Measurements from ENCODE around the gene KRTAP6-2. TPM values are rescaled to one million over a fixed set of nuclear protein-coding genes. Genes with fewer than 3 reads are reported as not detected.

The KRTAP6-2 gene
- total RNA-seq, 4 donors from 2014 or later = not detected

DNA sequence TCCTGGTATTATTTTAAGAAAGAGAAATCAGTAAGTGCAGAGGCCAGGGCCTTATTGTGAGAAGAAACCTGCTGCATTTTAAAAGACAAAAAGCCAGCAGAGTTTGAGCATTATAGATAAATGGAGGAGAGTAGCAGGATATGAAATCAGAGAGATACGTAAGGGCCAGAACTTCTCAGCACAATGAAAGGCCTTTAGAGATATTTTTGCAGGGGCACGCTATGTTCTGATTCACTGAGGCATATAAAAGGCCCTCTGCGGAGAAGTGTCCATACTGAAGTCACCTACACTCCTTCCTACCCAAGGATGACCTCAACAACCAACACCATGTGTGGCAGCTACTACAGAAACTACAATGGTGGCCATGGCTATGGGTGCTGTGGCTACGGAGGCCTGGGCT lies 6.6 kb downstream of the KRTAP6-2 start, which contains the start of gene KRTAP6-3:
Gene KRTAP6-3 (plus strand): TSS at position 301 of the 400 bp plus-strand sequence. CDS start 6 bp downstream, at position 307.
- DNase-seq = no peak
- no peak within 1 kb of the TSS for H3K27ac ChIP-seq
- no peaks in the 10 kb centered on the region for H3K36me3 ChIP-seq
- in situ Hi-C loops (cut with MboI; ENCODE audit: low pct_ligation_motif_present in 1 of 4, low pct_unique_long_range_greater_than_20kb in 1 of 4, low sequenced_read_pairs in 3 of 4) = no loop called here
- TF ChIP-seq, protein P1, sequence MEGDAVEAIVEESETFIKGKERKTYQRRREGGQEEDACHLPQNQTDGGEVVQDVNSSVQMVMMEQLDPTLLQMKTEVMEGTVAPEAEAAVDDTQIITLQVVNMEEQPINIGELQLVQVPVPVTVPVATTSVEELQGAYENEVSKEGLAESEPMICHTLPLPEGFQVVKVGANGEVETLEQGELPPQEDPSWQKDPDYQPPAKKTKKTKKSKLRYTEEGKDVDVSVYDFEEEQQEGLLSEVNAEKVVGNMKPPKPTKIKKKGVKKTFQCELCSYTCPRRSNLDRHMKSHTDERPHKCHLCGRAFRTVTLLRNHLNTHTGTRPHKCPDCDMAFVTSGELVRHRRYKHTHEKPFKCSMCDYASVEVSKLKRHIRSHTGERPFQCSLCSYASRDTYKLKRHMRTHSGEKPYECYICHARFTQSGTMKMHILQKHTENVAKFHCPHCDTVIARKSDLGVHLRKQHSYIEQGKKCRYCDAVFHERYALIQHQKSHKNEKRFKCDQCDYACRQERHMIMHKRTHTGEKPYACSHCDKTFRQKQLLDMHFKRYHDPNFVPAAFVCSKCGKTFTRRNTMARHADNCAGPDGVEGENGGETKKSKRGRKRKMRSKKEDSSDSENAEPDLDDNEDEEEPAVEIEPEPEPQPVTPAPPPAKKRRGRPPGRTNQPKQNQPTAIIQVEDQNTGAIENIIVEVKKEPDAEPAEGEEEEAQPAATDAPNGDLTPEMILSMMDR (IDR thresholded peaks at IDR 0.05) = no peak
- TF ChIP-seq POLR2A (IDR thresholded peaks at IDR 0.05) (no peak), EP300 (IDR thresholded peaks at IDR 0.05; ENCODE audit: low read depth) (no peak), POLR2AphosphoS5 (IDR thresholded peaks at IDR 0.05) (no peak)
- H3K4me3 ChIP-seq = no peak within 1 kb of the TSS
- 85 to 89% methylated on average over 2 to 4 of the region's 4 CpGs for WGBS, 2 donors (ENCODE audit: low coverage in 1 of 2)
- no peaks in the 10 kb centered on the region for H3K4me1 ChIP-seq
- no peaks in the 10 kb centered on the region for H3K27me3 ChIP-seq
- intact Hi-C loops (cut with DNase I; ENCODE audit: low total_unique reads) = no loop called here
- no peaks in the 10 kb centered on the region for H3K9me3 ChIP-seq

DNA sequence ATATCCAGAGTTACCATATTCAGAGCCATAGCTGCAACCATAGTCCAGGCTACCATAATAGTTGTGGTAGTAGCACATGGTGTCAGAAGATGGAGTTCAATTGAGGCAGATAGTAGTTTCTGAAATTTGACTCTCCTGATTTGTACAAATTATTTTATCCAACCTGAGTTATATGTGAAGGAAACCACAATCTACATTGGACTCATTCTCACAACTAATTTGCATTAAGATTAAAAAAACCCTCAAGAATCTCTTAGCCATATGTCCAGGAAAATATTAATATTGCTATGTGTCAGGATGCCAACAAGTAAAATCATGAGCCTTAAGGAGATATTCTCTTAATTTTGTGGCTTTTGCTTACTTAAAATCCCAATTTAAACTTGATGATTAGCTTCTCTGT lies 8.4 kb downstream of the KRTAP6-2 start, which contains the start of gene KRTAP22-2:
Gene KRTAP22-2 (minus strand): TSS at position 101 of the 400 bp plus-strand sequence.
- in situ Hi-C loops (cut with MboI; ENCODE audit: low pct_ligation_motif_present in 1 of 4, low pct_unique_long_range_greater_than_20kb in 1 of 4, low sequenced_read_pairs in 3 of 4) (no loop called here), intact Hi-C loops (cut with DNase I; ENCODE audit: low total_unique reads) (no loop called here)
- H3K9me3 ChIP-seq = no peaks in the 10 kb centered on the region
- TF ChIP-seq, protein P1 (IDR thresholded peaks at IDR 0.05) = no peak
- no peak for TF ChIP-seq POLR2AphosphoS5 (IDR thresholded peaks at IDR 0.05)
- TF ChIP-seq EP300 (IDR thresholded peaks at IDR 0.05; ENCODE audit: low read depth) = no peak
- no peak for TF ChIP-seq POLR2A (IDR thresholded peaks at IDR 0.05)
- H3K27me3 ChIP-seq = no peaks in the 10 kb centered on the region
- no peaks in the 10 kb centered on the region for H3K36me3 ChIP-seq
- no peak within 1 kb of the TSS for H3K4me3 ChIP-seq
- H3K27ac ChIP-seq = no peak within 1 kb of the TSS
- no peak for DNase-seq
- H3K4me1 ChIP-seq = no peaks in the 10 kb centered on the region

GRCh38 chr21:30582870-30583269 lies 15.8 kb downstream of the KRTAP6-2 start:
- Histone ChIP-seq H3K4me3 (no peak overlapping the region), H3K27me3 (no peaks in the 10 kb centered on the region), H3K36me3 (no peaks in the 10 kb centered on the region), H3K4me1 (no peaks in the 10 kb centered on the region), H3K27ac (no peak overlapping the region), H3K9me3 (no peaks in the 10 kb centered on the region)
- intact Hi-C loops (cut with DNase I; ENCODE audit: low total_unique reads) = no loop called here
- no peak for TF ChIP-seq POLR2A (IDR thresholded peaks at IDR 0.05)
- TF ChIP-seq EP300 (IDR thresholded peaks at IDR 0.05; ENCODE audit: low read depth) = no peak
- TF ChIP-seq POLR2AphosphoS5 (IDR thresholded peaks at IDR 0.05) = no peak
- TF ChIP-seq, protein P1 (IDR thresholded peaks at IDR 0.05) = no peak
- whole genome bisulfite sequencing, 2 donors (ENCODE audit: low coverage in 1 of 2) = 54 to 67% methylated on average over 1 of the region's 1 CpG
- DNase-seq = no peak
- in situ Hi-C loops (cut with MboI; ENCODE audit: low pct_ligation_motif_present in 1 of 4, low pct_unique_long_range_greater_than_20kb in 1 of 4, low sequenced_read_pairs in 3 of 4) = no loop called here

GRCh38 chr21:30580132-30580531 lies 18.6 kb downstream of the KRTAP6-2 start:
- Histone ChIP-seq H3K9me3 (no peaks in the 10 kb centered on the region), H3K4me3 (no peak overlapping the region), H3K27me3 (no peaks in the 10 kb centered on the region), H3K4me1 (no peaks in the 10 kb centered on the region), H3K27ac (no peak overlapping the region), H3K36me3 (no peaks in the 10 kb centered on the region)
- DNase-seq = no peak
- TF ChIP-seq EP300 (IDR thresholded peaks at IDR 0.05; ENCODE audit: low read depth) (no peak), POLR2AphosphoS5 (IDR thresholded peaks at IDR 0.05) (no peak), POLR2A (IDR thresholded peaks at IDR 0.05) (no peak)
- TF ChIP-seq, protein P1 (IDR thresholded peaks at IDR 0.05) = no peak
- in situ Hi-C loops (cut with MboI; ENCODE audit: low pct_ligation_motif_present in 1 of 4, low pct_unique_long_range_greater_than_20kb in 1 of 4, low sequenced_read_pairs in 3 of 4) (no loop called here), intact Hi-C loops (cut with DNase I; ENCODE audit: low total_unique reads) (no loop called here)
- WGBS, 2 donors (ENCODE audit: low coverage in 1 of 2) = 57 to 58% methylated on average over 3 of the region's 3 CpGs
